Measurements from ENCODE around the gene NRXN3.

NRXN3 gene

DNA sequence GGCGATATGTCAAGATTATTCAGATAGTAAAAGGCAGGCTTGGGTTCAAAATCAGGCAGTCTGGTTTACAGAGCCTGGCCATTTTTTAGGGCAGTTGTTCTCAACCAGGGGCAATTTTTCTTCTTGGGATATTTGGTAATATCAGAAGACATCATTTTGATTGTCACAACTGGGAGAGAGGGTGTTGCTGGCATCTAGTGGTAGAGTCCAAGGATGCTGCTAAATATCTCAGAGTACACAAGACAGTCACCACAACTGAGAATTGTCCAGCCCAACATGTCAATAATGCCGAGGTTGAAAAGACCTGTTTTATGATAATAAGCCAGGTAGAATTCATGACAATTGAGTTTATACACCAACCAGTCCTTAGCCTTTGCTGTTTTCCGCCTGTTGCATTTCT, 733.9 kb downstream of the NRXN3 start:
- H3K9ac ChIP-seq (ENCODE audit: low read length in 5 of 5), result no peak overlapping the region
- no peak overlapping the region for H3K4me3 ChIP-seq (ENCODE audit: low read depth in 1 of 5, low read length in 5 of 5)
- H3K27me3 ChIP-seq (ENCODE audit: control insufficient read depth in 5 of 5, insufficient read depth in 4 of 5, low read length in 5 of 5), result no peaks in the 10 kb centered on the region
- no peaks in the 10 kb centered on the region for H3K4me1 ChIP-seq (ENCODE audit: control insufficient read depth in 5 of 5, insufficient read depth in 5 of 5, low read length in 5 of 5)
- H3K27ac ChIP-seq (ENCODE audit: low read depth, low read length), result no peak overlapping the region
- H3K9me3 ChIP-seq (ENCODE audit: control insufficient read depth in 5 of 5, low read length in 5 of 5), result peaks cover 0 to 3% (median 0%) of the 10 kb centered on the region in 5 donors
- H3K36me3 ChIP-seq (ENCODE audit: control insufficient read depth in 5 of 5, insufficient read depth in 5 of 5, low read length in 5 of 5), result no peaks in the 10 kb centered on the region

- no peaks in the 10 kb centered on the region for H3K4me1 ChIP-seq (ENCODE audit: control insufficient read depth in 5 of 5, insufficient read depth in 5 of 5, low read length in 5 of 5)
- H3K9ac ChIP-seq (ENCODE audit: low read length in 5 of 5), result no peak overlapping the region
- no peak overlapping the region for H3K27ac ChIP-seq (ENCODE audit: low read depth, low read length)
- peaks cover 0 to 2% (median 0%) of the 10 kb centered on the region in 5 donors for H3K27me3 ChIP-seq (ENCODE audit: control insufficient read depth in 5 of 5, insufficient read depth in 4 of 5, low read length in 5 of 5)
- no peak overlapping the region for H3K4me3 ChIP-seq (ENCODE audit: low read depth in 1 of 5, low read length in 5 of 5)
- no peaks in the 10 kb centered on the region for H3K36me3 ChIP-seq (ENCODE audit: control insufficient read depth in 5 of 5, insufficient read depth in 5 of 5, low read length in 5 of 5)
- no peaks in the 10 kb centered on the region for H3K9me3 ChIP-seq (ENCODE audit: control insufficient read depth in 5 of 5, low read length in 5 of 5)
These were observed 747.3 kb downstream of the NRXN3 start for GRCh38 chr14:78917462-78917861.

- Histone ChIP-seq H3K27ac (ENCODE audit: low read depth, low read length) (no peak overlapping the region), H3K9me3 (ENCODE audit: control insufficient read depth in 5 of 5, low read length in 5 of 5) (no peaks in the 10 kb centered on the region), H3K4me3 (ENCODE audit: low read depth in 1 of 5, low read length in 5 of 5) (no peak overlapping the region), H3K9ac (ENCODE audit: low read length in 5 of 5) (no peak overlapping the region), H3K36me3 (ENCODE audit: control insufficient read depth in 5 of 5, insufficient read depth in 5 of 5, low read length in 5 of 5) (no peaks in the 10 kb centered on the region), H3K27me3 (ENCODE audit: control insufficient read depth in 5 of 5, insufficient read depth in 4 of 5, low read length in 5 of 5) (no peaks in the 10 kb centered on the region), H3K4me1 (ENCODE audit: control insufficient read depth in 5 of 5, insufficient read depth in 5 of 5, low read length in 5 of 5) (no peaks in the 10 kb centered on the region)
These were observed 751.7 kb downstream of the NRXN3 start for GRCh38 chr14:78921856-78922255.

DNA sequence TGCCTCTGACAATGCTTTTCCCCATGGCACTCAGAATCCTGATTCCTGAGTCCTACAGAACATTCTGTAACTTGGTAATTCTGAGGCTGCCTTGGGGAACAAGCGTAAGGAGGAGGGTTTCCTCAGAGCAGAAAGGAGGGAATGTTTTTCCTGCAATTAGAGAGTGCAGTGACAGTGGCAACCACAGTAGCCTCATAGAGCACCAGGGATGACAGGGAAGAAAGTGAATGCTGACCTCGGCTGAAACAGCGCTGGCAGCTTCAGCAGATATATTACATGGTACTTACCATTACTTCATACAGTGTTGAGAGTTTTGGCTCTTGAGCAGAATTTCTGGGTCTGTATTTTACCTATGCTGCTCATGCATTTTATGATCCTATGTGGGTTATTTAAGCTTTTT, 757.1 kb downstream of the NRXN3 start:
- peaks cover 0 to 3% (median 0%) of the 10 kb centered on the region in 5 donors for H3K9me3 ChIP-seq (ENCODE audit: control insufficient read depth in 5 of 5, low read length in 5 of 5)
- no peak overlapping the region for H3K9ac ChIP-seq (ENCODE audit: low read length in 5 of 5)
- no peak overlapping the region for H3K4me3 ChIP-seq (ENCODE audit: low read depth in 1 of 5, low read length in 5 of 5)
- H3K36me3 ChIP-seq (ENCODE audit: control insufficient read depth in 5 of 5, insufficient read depth in 5 of 5, low read length in 5 of 5), result no peaks in the 10 kb centered on the region
- H3K4me1 ChIP-seq (ENCODE audit: control insufficient read depth in 5 of 5, insufficient read depth in 5 of 5, low read length in 5 of 5), result no peaks in the 10 kb centered on the region
- peaks cover 0 to 4% (median 0%) of the 10 kb centered on the region in 5 donors for H3K27me3 ChIP-seq (ENCODE audit: control insufficient read depth in 5 of 5, insufficient read depth in 4 of 5, low read length in 5 of 5)
- H3K27ac ChIP-seq (ENCODE audit: low read depth, low read length), result no peak overlapping the region

DNA sequence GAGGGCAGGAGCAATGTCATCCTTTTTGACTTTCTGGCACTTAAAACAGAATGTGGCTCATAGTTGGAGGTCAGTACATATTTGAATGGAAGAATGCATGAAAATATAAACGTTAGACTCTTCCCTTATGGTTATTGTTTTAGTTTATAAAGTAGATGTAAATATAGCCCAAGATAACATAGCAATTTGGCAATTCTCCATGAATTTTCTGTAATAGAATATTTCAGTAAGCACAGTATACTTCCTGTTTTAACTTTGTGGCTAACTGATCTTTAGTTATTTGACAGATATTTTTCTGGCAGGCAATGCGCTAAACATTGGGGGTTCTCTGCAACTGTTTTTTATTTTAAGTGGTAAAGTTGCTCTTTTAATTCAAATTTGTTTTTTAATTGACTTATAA, 763.0 kb downstream of the NRXN3 start:
- H3K4me1 ChIP-seq (ENCODE audit: control insufficient read depth in 5 of 5, insufficient read depth in 5 of 5, low read length in 5 of 5), result no peaks in the 10 kb centered on the region
- peaks cover 0 to 9% (median 0%) of the 10 kb centered on the region in 5 donors for H3K27me3 ChIP-seq (ENCODE audit: control insufficient read depth in 5 of 5, insufficient read depth in 4 of 5, low read length in 5 of 5)
- peaks cover 0 to 3% (median 0%) of the 10 kb centered on the region in 5 donors for H3K9me3 ChIP-seq (ENCODE audit: control insufficient read depth in 5 of 5, low read length in 5 of 5)
- no peak overlapping the region for H3K27ac ChIP-seq (ENCODE audit: low read depth, low read length)
- no peak overlapping the region for H3K9ac ChIP-seq (ENCODE audit: low read length in 5 of 5)
- no peaks in the 10 kb centered on the region for H3K36me3 ChIP-seq (ENCODE audit: control insufficient read depth in 5 of 5, insufficient read depth in 5 of 5, low read length in 5 of 5)
- H3K4me3 ChIP-seq (ENCODE audit: low read depth in 1 of 5, low read length in 5 of 5), result no peak overlapping the region

DNA sequence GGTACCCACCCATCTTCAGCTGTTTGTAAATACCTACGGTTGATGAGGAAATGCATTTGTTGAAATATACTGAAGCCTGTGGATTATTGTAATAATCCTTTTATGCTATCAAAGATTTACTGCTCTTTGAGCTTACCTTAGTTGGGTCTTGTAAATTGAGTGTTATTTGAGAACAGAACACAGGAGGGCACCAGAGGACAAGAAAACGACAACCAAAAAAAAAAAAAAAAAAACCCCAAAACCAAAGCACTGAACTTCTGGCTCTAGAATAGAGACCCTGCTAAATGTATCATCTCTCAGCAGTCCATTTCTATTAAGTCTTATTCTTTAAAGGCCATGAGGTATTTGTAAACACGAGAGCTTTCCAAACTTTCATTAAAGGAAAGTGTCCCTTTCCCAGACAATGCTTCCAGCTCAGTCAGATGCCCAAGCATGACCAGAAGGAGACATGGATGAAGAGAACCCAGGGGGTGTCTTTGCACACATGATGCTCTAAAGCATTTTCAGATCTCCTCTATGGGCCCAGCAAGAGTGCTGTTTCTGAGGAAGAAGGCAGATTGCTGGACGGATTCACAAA, 763.9 kb downstream of the NRXN3 start:
- Histone ChIP-seq H3K27ac (ENCODE audit: low read depth, low read length) (no peak overlapping the region), H3K27me3 (ENCODE audit: control insufficient read depth in 5 of 5, insufficient read depth in 4 of 5, low read length in 5 of 5) (peaks cover 0 to 9% (median 0%) of the 10 kb centered on the region in 5 donors), H3K9me3 (ENCODE audit: control insufficient read depth in 5 of 5, low read length in 5 of 5) (peaks cover 0 to 3% (median 0%) of the 10 kb centered on the region in 5 donors), H3K36me3 (ENCODE audit: control insufficient read depth in 5 of 5, insufficient read depth in 5 of 5, low read length in 5 of 5) (no peaks in the 10 kb centered on the region), H3K9ac (ENCODE audit: low read length in 5 of 5) (no peak overlapping the region), H3K4me3 (ENCODE audit: low read depth in 1 of 5, low read length in 5 of 5) (no peak overlapping the region), H3K4me1 (ENCODE audit: control insufficient read depth in 5 of 5, insufficient read depth in 5 of 5, low read length in 5 of 5) (no peaks in the 10 kb centered on the region)

DNA sequence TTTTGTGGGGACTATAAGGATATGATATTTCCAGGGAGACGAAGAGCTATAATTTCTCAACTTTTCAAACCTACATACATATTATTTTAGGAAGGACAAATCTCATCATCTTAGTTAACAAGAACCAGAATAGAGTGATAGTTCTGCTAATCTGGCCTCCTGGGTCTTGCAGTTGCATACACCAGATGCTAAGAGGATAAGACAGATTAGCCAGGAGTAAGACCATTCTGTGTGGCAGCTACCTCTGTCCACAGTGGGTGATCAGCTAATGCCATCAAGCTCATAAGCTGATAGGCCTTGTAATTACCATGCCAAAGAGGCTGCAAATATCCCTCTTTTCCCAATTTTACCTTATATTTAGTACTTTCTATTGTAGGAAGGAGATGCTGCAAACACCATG, 776.8 kb downstream of the NRXN3 start:
- H3K36me3 ChIP-seq (ENCODE audit: control insufficient read depth in 5 of 5, insufficient read depth in 5 of 5, low read length in 5 of 5), result no peaks in the 10 kb centered on the region
- H3K4me1 ChIP-seq (ENCODE audit: control insufficient read depth in 5 of 5, insufficient read depth in 5 of 5, low read length in 5 of 5), result no peaks in the 10 kb centered on the region
- H3K27ac ChIP-seq (ENCODE audit: low read depth, low read length), result no peak overlapping the region
- no peaks in the 10 kb centered on the region for H3K27me3 ChIP-seq (ENCODE audit: control insufficient read depth in 5 of 5, insufficient read depth in 4 of 5, low read length in 5 of 5)
- no peak overlapping the region for H3K4me3 ChIP-seq (ENCODE audit: low read depth in 1 of 5, low read length in 5 of 5)
- no peaks in the 10 kb centered on the region for H3K9me3 ChIP-seq (ENCODE audit: control insufficient read depth in 5 of 5, low read length in 5 of 5)
- no peak overlapping the region for H3K9ac ChIP-seq (ENCODE audit: low read length in 5 of 5)

DNA sequence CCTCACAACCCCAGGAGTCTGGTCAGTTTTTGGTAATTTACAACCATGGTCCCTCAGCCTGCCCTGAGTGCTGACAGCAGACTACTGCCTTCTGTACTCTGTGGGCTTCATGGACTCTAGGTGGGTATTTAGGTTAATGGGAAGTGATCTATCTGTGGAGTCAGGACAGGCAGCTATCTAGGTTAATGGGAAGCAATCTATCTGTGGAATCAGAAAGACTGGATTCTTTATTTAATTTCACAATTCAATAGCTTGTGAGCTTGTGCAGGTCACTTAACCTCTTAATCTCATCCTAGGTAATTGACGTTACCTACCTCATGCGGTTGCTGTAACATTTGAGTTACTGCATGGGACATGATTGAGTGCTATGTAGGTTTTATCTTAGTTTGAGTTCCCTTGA, 777.5 kb downstream of the NRXN3 start:
- no peaks in the 10 kb centered on the region for H3K4me1 ChIP-seq (ENCODE audit: control insufficient read depth in 5 of 5, insufficient read depth in 5 of 5, low read length in 5 of 5)
- H3K9me3 ChIP-seq (ENCODE audit: control insufficient read depth in 5 of 5, low read length in 5 of 5), result no peaks in the 10 kb centered on the region
- H3K36me3 ChIP-seq (ENCODE audit: control insufficient read depth in 5 of 5, insufficient read depth in 5 of 5, low read length in 5 of 5), result no peaks in the 10 kb centered on the region
- H3K27me3 ChIP-seq (ENCODE audit: control insufficient read depth in 5 of 5, insufficient read depth in 4 of 5, low read length in 5 of 5), result no peaks in the 10 kb centered on the region
- no peak overlapping the region for H3K9ac ChIP-seq (ENCODE audit: low read length in 5 of 5)
- no peak overlapping the region for H3K4me3 ChIP-seq (ENCODE audit: low read depth in 1 of 5, low read length in 5 of 5)
- H3K27ac ChIP-seq (ENCODE audit: low read depth, low read length), result no peak overlapping the region

DNA sequence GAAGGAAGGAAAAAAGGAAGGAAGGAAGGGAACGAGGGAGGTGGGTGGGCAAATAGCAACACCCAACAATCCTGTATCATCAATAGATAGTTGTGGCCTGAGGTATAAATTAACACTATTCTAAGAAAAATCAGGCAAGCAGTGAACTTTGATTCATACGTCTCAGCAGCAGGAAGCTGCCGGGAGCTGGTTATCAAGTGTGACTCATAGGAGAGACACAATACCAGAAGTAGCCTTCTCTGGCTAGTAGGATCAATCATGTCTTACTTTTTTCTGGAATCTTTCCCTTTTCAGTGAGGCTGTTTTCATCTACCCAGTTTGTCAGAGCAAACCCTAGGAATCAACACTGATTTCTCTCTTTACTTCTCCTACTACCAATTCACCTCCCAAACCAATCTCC, 780.5 kb downstream of the NRXN3 start:
- H3K27ac ChIP-seq (ENCODE audit: low read depth, low read length), result no peak overlapping the region

DNA sequence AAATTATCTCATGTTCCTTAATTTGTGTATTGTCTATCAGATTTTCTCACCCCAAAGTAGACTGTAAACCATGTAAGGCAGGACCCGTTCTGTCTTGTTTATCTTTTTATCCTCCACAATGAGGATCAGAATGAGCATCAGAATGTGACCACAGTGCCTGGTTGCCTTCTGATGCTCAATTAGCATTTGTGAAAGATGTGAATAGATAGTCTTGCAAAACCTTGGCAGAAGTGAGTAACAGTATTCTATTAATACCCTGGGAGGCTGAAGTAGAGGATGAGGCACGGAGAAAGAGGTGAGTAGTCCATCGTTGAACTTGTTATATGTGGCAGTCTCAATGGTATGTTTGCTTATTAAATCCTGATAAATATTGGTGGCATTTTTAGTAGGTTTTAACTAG, 781.4 kb downstream of the NRXN3 start:
- Histone ChIP-seq H3K9me3 (ENCODE audit: control insufficient read depth in 5 of 5, low read length in 5 of 5) (no peaks in the 10 kb centered on the region), H3K27me3 (ENCODE audit: control insufficient read depth in 5 of 5, insufficient read depth in 4 of 5, low read length in 5 of 5) (no peaks in the 10 kb centered on the region), H3K4me3 (ENCODE audit: low read depth in 1 of 5, low read length in 5 of 5) (no peak overlapping the region), H3K27ac (ENCODE audit: low read depth, low read length) (no peak overlapping the region), H3K4me1 (ENCODE audit: control insufficient read depth in 5 of 5, insufficient read depth in 5 of 5, low read length in 5 of 5) (no peaks in the 10 kb centered on the region), H3K36me3 (ENCODE audit: control insufficient read depth in 5 of 5, insufficient read depth in 5 of 5, low read length in 5 of 5) (no peaks in the 10 kb centered on the region), H3K9ac (ENCODE audit: low read length in 5 of 5) (no peak overlapping the region)

More for the DNA sequence above, 780.5 kb downstream of the NRXN3 start:
- no peaks in the 10 kb centered on the region for H3K9me3 ChIP-seq (ENCODE audit: control insufficient read depth in 5 of 5, low read length in 5 of 5)
- no peak overlapping the region for H3K4me3 ChIP-seq (ENCODE audit: low read depth in 1 of 5, low read length in 5 of 5)
- no peaks in the 10 kb centered on the region for H3K4me1 ChIP-seq (ENCODE audit: control insufficient read depth in 5 of 5, insufficient read depth in 5 of 5, low read length in 5 of 5)
- no peaks in the 10 kb centered on the region for H3K36me3 ChIP-seq (ENCODE audit: control insufficient read depth in 5 of 5, insufficient read depth in 5 of 5, low read length in 5 of 5)
- no peak overlapping the region for H3K9ac ChIP-seq (ENCODE audit: low read length in 5 of 5)
- H3K27me3 ChIP-seq (ENCODE audit: control insufficient read depth in 5 of 5, insufficient read depth in 4 of 5, low read length in 5 of 5), result no peaks in the 10 kb centered on the region
